GM04504 (cell line): ENCODE measurements around the gene RBM4B.

Source experiments
- DNase-seq: peaks from one replicate; pipeline ENCODE4 v3.0.0-alpha.2; 2012; ENCODE audit warnings: low read depth

RBM4B gene

GRCh38 chr11:66686801-66687750, 9.4 kb upstream of the RBM4B start:
- no peak for DNase-seq

- DNase-seq, result no peak
Measured at GRCh38 chr11:66686100-66686785, 8.6 kb upstream of the RBM4B start.

- DNase-seq, result no peak
Measured at GRCh38 chr11:66685276-66686099, 7.8 kb upstream of the RBM4B start.

- no peak for DNase-seq
Measured at GRCh38 chr11:66684635-66685034, 6.9 kb upstream of the RBM4B start.

- DNase-seq, result no peak
Measured at GRCh38 chr11:66683877-66684276, 6.2 kb upstream of the RBM4B start.

GRCh38 chr11:66680966-66681645, 3.4 kb upstream of the RBM4B start:
- DNase-seq, result no peak

- DNase-seq, result no peak
Measured at GRCh38 chr11:66676931-66677598, 622 bp downstream of the RBM4B start.

GRCh38 chr11:66676282-66676919, 1.3 kb downstream of the RBM4B start:
- DNase-seq, result no peak

- DNase-seq, result no peak
Measured at GRCh38 chr11:66674964-66675602, 2.6 kb downstream of the RBM4B start.

GRCh38 chr11:66670816-66671215, 6.9 kb downstream of the RBM4B start:
- DNase-seq, result no peak

- DNase-seq, result no peak
Measured at GRCh38 chr11:66665369-66665768, 12.3 kb downstream of the RBM4B start.

- DNase-seq, result no peak
Measured at GRCh38 chr11:66663741-66664296, 13.9 kb downstream of the RBM4B start.

- no peak for DNase-seq
Measured at GRCh38 chr11:66659763-66660162, 17.9 kb downstream of the RBM4B start.

- DNase-seq, result no peak
Measured at GRCh38 chr11:66653123-66653522, 24.6 kb downstream of the RBM4B start.

GRCh38 chr11:66652651-66653050, 25.0 kb downstream of the RBM4B start:
- no peak for DNase-seq

- no peak for DNase-seq
Measured at GRCh38 chr11:66651016-66651415, 26.7 kb downstream of the RBM4B start.

GRCh38 chr11:66649903-66650302, 27.8 kb downstream of the RBM4B start:
- no peak for DNase-seq

GRCh38 chr11:66646828-66647227, 30.9 kb downstream of the RBM4B start:
- DNase-seq, result no peak

- DNase-seq, result no peak
Measured at GRCh38 chr11:66643745-66644437, 33.8 kb downstream of the RBM4B start.
